Suprapubic skin (tissue), 4 donors: ENCODE data around the gene PPP1CA. TPM values are rescaled to one million over a fixed set of nuclear protein-coding genes. Genes with fewer than 3 reads are reported as not detected.

Experiments
- DNase-seq, 2 donors: peaks; one replicate each; pipeline ENCODE4 v3.0.0-alpha.2; 2019; ENCODE audit warnings: low spot score in 2 of 2
- H3K27ac ChIP-seq: fragments of 200-600 bp; sonication (generic); one replicate; pipeline ENCODE4 v1.5.1; 2019
- H3K27me3 ChIP-seq: fragments of 200-600 bp; sonication (generic); one replicate; pipeline ENCODE4 v1.5.1; 2019
- H3K36me3 ChIP-seq: fragments of 200-600 bp; sonication (generic); one replicate; pipeline ENCODE4 v1.5.1; 2019
- H3K4me1 ChIP-seq: fragments of 200-600 bp; sonication (generic); one replicate; pipeline ENCODE4 v1.5.1; 2019
- H3K4me3 ChIP-seq: fragments of 200-600 bp; sonication (generic); one replicate; pipeline ENCODE4 v1.5.1; 2019; ENCODE audit warnings: mild to moderate bottlenecking
- H3K9me3 ChIP-seq: fragments of 200-600 bp; sonication (generic); one replicate; pipeline ENCODE4 v1.5.1; 2019
- EP300 ChIP-seq: sonication (generic); formaldehyde crosslinking; IDR thresholded peaks from one replicate; pipeline ENCODE4 v1.6.1; 2017; ENCODE audit warnings: antibody characterized with exemption
- POLR2A ChIP-seq, 2 donors: fragments of 450-650 bp; IDR thresholded peaks; one replicate each; pipeline ENCODE4 v1.6.1; 2017; ENCODE audit warnings: antibody characterized with exemption in 2 of 2, mild to moderate bottlenecking in 2 of 2, moderate library complexity in 2 of 2
- POLR2AphosphoS5 ChIP-seq, 3 donors: sonication (generic); formaldehyde crosslinking; IDR thresholded peaks; one replicate each; pipeline ENCODE4 v1.6.1; 2017; ENCODE audit warnings: antibody characterized with exemption in 3 of 3
- WGBS: methylation state at CpG from one replicate; pipeline ENCODE4 v1.1.5; 2018; 5-methylcytosine and 5-hydroxymethylcytosine counted together
- total RNA-seq, 4 donors: library from RNA; depleted of rRNA; stranded (reverse); fragments of >200 nt; gene quantifications; one replicate each; pipeline ENCODE4 v1.1.0, GENCODE V29; 2016
- TF ChIP-seq, protein P1 (sequence below), 2 donors: fragments of 200-600 bp in 1 of 2; fragments of 450-650 bp in 1 of 2; sonication (generic) in 1 of 2; IDR thresholded peaks; one replicate each; pipeline ENCODE4 v1.5.1; 2016 to 2019; ENCODE audit warnings: antibody characterized with exemption in 2 of 2, mild to moderate bottlenecking in 1 of 2, moderate library complexity in 1 of 2

The PPP1CA gene
- total RNA-seq, 4 donors from 2014 or later: 75.6 to 158 (median 121) TPM

DNA sequence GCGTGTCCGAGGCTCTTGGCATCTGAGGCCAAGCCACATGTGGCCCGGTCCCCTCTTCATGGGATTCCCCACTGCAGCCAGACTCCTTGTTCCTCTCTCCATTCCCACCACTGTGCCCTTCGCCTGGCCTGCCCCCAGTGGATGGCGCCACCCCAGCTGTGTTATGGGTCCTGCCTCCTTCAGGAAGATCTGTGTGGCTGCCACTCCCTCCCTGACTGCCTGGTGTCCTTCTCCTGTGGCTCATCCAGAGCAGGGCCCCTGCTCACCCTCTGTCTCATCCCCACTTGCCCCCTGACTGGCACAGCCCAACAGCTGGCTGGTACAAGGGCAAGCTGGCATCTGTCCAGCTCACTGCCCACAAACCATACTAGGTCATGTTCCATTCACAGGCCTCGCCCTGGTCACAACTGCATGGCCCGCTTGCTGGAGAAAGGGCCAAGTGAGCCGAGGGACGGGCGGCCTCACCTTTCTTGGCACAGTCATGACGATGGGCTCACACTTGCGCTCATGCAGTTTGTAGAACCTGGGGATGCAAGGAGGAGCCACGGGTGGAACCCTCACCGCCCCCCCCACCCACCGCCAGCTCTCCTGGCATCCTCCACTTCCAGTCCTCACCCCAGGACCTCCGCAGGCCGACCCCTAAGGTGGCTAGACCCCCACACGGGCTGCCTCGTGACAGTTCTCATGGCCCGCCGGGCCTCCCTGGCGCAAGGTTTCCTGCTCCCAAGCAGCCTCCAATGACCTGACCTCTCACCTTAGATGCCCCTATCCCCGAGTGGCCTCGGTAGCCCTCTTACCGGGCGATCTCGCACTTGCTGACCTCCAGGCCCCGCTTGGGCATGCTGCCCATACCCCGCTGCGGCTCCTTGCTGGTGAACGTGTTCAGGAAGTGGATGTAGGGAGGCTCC is 37.9 kb upstream of the PPP1CA start:
- Histone ChIP-seq H3K9me3 (no peaks in the 10 kb centered on the region), H3K36me3 (peaks cover 56% of the 10 kb centered on the region), H3K4me3 (no peak overlapping the region), H3K4me1 (peaks cover 64% of the 10 kb centered on the region), H3K27me3 (no peaks in the 10 kb centered on the region), H3K27ac (peak overlapping the region; percentile 50)
- DNase-seq: no peak
- 69% methylated on average over 25 of the region's 31 CpGs for WGBS
- TF ChIP-seq EP300 (no peak), POLR2A (IDR thresholded peaks at IDR 0.05) (no peak)
- TF ChIP-seq, protein P1, sequence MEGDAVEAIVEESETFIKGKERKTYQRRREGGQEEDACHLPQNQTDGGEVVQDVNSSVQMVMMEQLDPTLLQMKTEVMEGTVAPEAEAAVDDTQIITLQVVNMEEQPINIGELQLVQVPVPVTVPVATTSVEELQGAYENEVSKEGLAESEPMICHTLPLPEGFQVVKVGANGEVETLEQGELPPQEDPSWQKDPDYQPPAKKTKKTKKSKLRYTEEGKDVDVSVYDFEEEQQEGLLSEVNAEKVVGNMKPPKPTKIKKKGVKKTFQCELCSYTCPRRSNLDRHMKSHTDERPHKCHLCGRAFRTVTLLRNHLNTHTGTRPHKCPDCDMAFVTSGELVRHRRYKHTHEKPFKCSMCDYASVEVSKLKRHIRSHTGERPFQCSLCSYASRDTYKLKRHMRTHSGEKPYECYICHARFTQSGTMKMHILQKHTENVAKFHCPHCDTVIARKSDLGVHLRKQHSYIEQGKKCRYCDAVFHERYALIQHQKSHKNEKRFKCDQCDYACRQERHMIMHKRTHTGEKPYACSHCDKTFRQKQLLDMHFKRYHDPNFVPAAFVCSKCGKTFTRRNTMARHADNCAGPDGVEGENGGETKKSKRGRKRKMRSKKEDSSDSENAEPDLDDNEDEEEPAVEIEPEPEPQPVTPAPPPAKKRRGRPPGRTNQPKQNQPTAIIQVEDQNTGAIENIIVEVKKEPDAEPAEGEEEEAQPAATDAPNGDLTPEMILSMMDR (IDR thresholded peaks at IDR 0.05): no peak

DNA sequence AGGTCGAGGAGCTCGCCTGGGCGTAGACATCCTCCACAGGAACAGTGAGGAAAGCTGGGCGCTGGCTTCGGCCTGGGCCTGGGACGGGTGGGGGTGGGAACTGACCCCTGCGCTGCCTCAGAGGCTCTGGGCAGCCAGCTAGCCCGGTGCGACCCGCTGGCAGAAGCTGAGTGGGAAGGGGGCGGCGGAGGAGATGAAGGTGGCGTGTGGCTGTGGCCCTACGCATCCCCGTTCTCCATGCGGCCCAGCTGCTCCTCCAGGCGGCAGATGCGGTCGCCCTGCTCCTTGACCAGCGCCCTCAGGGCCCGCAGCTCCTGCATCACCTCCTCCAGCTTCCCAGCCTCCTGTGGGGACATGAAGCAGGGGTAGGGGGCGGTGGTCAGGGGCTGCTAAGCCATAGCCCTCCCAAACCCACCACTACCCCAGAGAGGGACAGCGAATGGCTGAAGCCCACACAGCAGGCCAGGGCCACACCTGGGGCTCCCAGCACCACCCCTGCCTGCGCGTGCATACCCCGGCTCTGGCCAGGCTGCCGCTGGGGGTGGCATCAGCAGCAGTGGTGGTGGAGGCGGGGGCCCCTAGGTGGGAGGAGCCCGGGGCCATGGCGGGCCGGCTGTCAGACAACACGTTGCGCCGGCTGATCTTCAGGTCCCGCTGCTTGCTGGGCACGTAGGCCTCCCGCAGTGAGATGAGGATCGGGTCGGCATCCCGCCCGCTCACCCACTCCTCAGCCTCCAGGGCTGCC is 36.7 kb upstream of the PPP1CA start:
- TF ChIP-seq, protein P1 (IDR thresholded peaks at IDR 0.05): no peak
- TF ChIP-seq EP300: no peak
- H3K27me3 ChIP-seq: no peaks in the 10 kb centered on the region
- H3K4me1 ChIP-seq: peaks cover 58% of the 10 kb centered on the region
- no peak overlapping the region for H3K27ac ChIP-seq
- DNase-seq: no peak
- 72% methylated on average over 29 of the region's 41 CpGs for WGBS
- peaks cover 69% of the 10 kb centered on the region for H3K36me3 ChIP-seq
- peak overlapping the region; percentile 14 for H3K4me3 ChIP-seq
- no peaks in the 10 kb centered on the region for H3K9me3 ChIP-seq

DNA sequence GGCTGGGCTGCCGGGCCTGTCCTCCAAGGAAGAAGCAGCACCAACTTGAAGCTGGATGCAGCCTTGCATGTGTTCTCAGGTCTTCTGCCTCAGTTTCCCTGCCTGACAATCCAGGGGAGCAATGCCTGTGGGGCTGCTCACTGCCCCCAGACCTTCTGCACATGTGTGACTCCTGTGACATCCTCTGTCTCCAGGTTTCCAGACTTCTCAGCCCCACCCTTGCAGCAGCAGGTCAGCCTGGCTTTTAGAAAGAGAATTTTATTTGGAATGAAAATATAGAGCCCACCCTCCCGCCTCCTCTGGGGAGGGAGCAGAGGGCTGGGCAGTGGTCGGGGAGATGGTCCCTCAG is 36.1 kb upstream of the PPP1CA start:
- no peaks in the 10 kb centered on the region for H3K9me3 ChIP-seq
- no peak overlapping the region for H3K27ac ChIP-seq
- H3K4me1 ChIP-seq: peaks cover 54% of the 10 kb centered on the region
- DNase-seq: no peak
- no peak for TF ChIP-seq POLR2A (IDR thresholded peaks at IDR 0.05)
- TF ChIP-seq EP300: no peak
- TF ChIP-seq, protein P1 (IDR thresholded peaks at IDR 0.05): no peak
- H3K4me3 ChIP-seq: peak overlapping the region; percentile 14
- H3K27me3 ChIP-seq: no peaks in the 10 kb centered on the region
- 86% methylated on average over 3 of the region's 3 CpGs for WGBS
- H3K36me3 ChIP-seq: peaks cover 74% of the 10 kb centered on the region

DNA sequence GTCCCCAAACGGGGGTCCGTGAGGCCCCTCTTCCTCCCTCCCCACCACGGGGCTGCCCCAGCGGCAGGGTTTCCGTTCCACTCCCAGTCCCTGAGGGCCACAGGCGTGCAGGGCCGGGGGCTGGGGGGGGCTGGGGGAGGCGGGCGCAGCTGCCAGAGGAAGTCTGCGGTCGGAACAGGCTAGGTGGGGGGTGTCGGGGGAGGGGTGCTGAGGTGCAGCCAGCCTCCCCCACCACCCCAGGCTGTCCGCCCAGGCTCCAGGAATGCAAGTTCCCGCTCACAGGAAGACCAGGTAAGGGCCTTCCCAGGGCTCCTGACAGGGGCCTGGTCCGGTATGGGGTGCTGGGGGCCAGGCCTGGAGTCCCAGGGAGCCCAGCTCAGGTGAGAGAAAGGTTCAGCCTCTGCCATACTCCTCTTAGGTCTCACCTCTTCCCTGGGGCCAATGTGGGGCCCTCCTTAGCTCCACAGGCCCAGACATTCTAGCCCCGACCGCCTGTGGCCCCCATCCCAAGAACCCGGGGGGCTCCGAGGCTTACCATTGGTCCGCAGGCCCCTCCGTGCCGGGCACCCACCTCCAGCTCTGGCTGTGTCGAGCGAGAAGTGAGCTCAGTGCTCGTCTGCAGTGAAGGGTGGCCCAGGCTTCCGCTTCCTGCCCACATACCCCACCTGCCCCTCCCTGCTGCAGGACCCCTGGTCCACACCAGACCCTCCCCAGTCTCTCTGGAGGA is 35.6 kb upstream of the PPP1CA start, which contains the start of gene PTPRCAP:
PTPRCAP (minus strand) TSS at position 601 of the 727 bp plus-strand sequence; CDS start at position 538, 63 bp downstream.
- Histone ChIP-seq H3K36me3 (peaks cover 79% of the 10 kb centered on the region), H3K9me3 (no peaks in the 10 kb centered on the region), H3K27ac (no peak within 1 kb of the TSS), H3K4me1 (peaks cover 49% of the 10 kb centered on the region), H3K27me3 (no peaks in the 10 kb centered on the region), H3K4me3 (peak within 1 kb of the TSS; percentile 14)
- 51% methylated on average over 10 of the region's 26 CpGs for WGBS
- TF ChIP-seq EP300 (no peak), POLR2AphosphoS5 (IDR thresholded peaks at IDR 0.05) (no peak), POLR2A (IDR thresholded peaks at IDR 0.05) (no peak)
- TF ChIP-seq, protein P1 (IDR thresholded peaks at IDR 0.05): no peak
- no peak for DNase-seq
